ENCODE results near the gene NUDT10. TPM values are rescaled to one million over a fixed set of nuclear protein-coding genes. Genes with fewer than 3 reads are reported as not detected.
A peak's percentile ranks its signal among the peaks of the same experiment; 100 is the strongest.

The NUDT10 gene
- total RNA-seq, 1 donor from 2014 or later = 6.6 TPM

DNA sequence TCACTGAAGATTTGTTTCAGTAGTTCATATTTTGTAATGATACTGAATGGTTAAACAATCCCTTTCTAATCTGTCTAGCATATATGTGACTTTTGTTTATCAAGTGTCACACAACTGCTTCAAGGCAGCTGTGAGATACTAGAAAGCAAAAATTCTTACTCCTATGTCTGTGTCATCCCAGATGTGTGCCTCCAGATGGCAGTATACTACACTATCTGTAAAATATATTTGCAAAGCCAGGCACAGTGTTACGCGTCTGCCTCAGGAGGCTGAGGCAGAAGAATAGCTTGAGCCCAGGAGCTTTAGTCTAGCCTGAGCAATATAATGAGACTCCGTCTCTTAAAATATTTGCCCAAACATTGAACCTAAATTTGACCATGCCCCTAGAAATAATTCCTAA lies 4.0 kb downstream of the NUDT10 start:
- FAIRE-seq = peak; percentile 96
- peak; percentile 27 for DNase-seq (ENCODE audit: low read depth)
- H4K20me1 ChIP-seq (ENCODE audit: insufficient read depth, low read length) = no peaks in the 10 kb centered on the region
- Mint-ChIP-seq H3K27me3 (ENCODE audit: low read depth, unreplicated experiment) (peaks cover 3% of the 10 kb centered on the region), H3K9me3 (ENCODE audit: unreplicated experiment) (no peaks in the 10 kb centered on the region), H3K4me1 (ENCODE audit: low read depth, unreplicated experiment) (peaks cover 10% of the 10 kb centered on the region), H3K4me3 (ENCODE audit: unreplicated experiment) (no peak overlapping the region), H3K27ac (ENCODE audit: unreplicated experiment) (no peak overlapping the region), H3K36me3 (ENCODE audit: low read depth, unreplicated experiment) (no peaks in the 10 kb centered on the region)
- no peak overlapping the region for H2AFZ ChIP-seq (ENCODE audit: low read depth, low read length)
- no peaks in the 10 kb centered on the region for H3K9me3 ChIP-seq (ENCODE audit: insufficient read depth, low read depth, low read length)
- no peak overlapping the region for H3K27ac ChIP-seq (ENCODE audit: low read depth, low read length)
- no peak for TF ChIP-seq EZH2 (IDR thresholded peaks at IDR 0.05; ENCODE audit: insufficient read depth, low read length)
- TF ChIP-seq, protein P1, sequence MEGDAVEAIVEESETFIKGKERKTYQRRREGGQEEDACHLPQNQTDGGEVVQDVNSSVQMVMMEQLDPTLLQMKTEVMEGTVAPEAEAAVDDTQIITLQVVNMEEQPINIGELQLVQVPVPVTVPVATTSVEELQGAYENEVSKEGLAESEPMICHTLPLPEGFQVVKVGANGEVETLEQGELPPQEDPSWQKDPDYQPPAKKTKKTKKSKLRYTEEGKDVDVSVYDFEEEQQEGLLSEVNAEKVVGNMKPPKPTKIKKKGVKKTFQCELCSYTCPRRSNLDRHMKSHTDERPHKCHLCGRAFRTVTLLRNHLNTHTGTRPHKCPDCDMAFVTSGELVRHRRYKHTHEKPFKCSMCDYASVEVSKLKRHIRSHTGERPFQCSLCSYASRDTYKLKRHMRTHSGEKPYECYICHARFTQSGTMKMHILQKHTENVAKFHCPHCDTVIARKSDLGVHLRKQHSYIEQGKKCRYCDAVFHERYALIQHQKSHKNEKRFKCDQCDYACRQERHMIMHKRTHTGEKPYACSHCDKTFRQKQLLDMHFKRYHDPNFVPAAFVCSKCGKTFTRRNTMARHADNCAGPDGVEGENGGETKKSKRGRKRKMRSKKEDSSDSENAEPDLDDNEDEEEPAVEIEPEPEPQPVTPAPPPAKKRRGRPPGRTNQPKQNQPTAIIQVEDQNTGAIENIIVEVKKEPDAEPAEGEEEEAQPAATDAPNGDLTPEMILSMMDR (IDR thresholded peaks at IDR 0.05; ENCODE audit: insufficient read depth, low read depth, low read length) = peak; percentile 36
- H3K27me3 ChIP-seq (ENCODE audit: insufficient read depth, low read length) = no peaks in the 10 kb centered on the region
- H3K79me2 ChIP-seq (ENCODE audit: insufficient read depth, low read length) = no peaks in the 10 kb centered on the region
- no peaks in the 10 kb centered on the region for H3K4me1 ChIP-seq (ENCODE audit: insufficient read depth, low read length)
- H3K4me3 ChIP-seq (ENCODE audit: insufficient read depth, low read depth, low read length) = no peak overlapping the region
- no peak overlapping the region for H3K4me2 ChIP-seq (ENCODE audit: low read length)
- H3K9ac ChIP-seq (ENCODE audit: low read length) = no peak overlapping the region
- H3K36me3 ChIP-seq (ENCODE audit: insufficient read depth, low read length) = no peaks in the 10 kb centered on the region

DNA sequence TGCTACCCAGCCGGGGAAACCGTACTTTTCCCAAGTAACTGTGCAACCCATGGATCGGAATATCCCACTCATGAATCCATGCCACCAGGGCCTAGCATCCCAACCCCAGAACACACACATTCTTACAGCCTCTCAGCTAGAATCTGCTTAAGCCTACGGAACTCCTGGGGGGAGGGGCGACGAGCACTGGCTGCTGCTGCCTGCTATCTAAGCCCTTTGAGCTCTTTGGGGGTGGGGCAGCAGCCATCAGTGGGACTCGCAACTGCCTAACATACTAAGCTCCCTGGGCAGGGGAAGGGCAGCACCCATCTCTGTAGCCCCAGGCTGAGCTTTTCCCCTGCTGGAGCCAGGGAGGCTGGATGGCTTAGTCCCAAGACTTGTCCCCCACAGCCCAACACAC lies 28.6 kb downstream of the NUDT10 start:
- peak; percentile 9 for FAIRE-seq
- Histone ChIP-seq H3K79me2 (ENCODE audit: insufficient read depth, low read length) (no peaks in the 10 kb centered on the region), H3K9me3 (ENCODE audit: insufficient read depth, low read depth, low read length) (no peaks in the 10 kb centered on the region), H2AFZ (ENCODE audit: low read depth, low read length) (no peak overlapping the region), H3K4me3 (ENCODE audit: insufficient read depth, low read depth, low read length) (no peak overlapping the region), H3K27ac (ENCODE audit: low read depth, low read length) (no peak overlapping the region), H3K27me3 (ENCODE audit: insufficient read depth, low read length) (no peaks in the 10 kb centered on the region), H3K36me3 (ENCODE audit: insufficient read depth, low read length) (no peaks in the 10 kb centered on the region), H4K20me1 (ENCODE audit: insufficient read depth, low read length) (no peaks in the 10 kb centered on the region), H3K4me2 (ENCODE audit: low read length) (no peak overlapping the region), H3K4me1 (ENCODE audit: insufficient read depth, low read length) (no peaks in the 10 kb centered on the region), H3K9ac (ENCODE audit: low read length) (no peak overlapping the region)
- Mint-ChIP-seq H3K36me3 (ENCODE audit: low read depth, unreplicated experiment) (no peaks in the 10 kb centered on the region), H3K4me3 (ENCODE audit: unreplicated experiment) (no peak overlapping the region), H3K27ac (ENCODE audit: unreplicated experiment) (no peak overlapping the region), H3K9me3 (ENCODE audit: unreplicated experiment) (no peaks in the 10 kb centered on the region), H3K27me3 (ENCODE audit: low read depth, unreplicated experiment) (no peaks in the 10 kb centered on the region), H3K4me1 (ENCODE audit: low read depth, unreplicated experiment) (no peaks in the 10 kb centered on the region)
- DNase-seq (ENCODE audit: low read depth) = no peak
- no peak for TF ChIP-seq EZH2 (IDR thresholded peaks at IDR 0.05; ENCODE audit: insufficient read depth, low read length)
- TF ChIP-seq, protein P1 (IDR thresholded peaks at IDR 0.05; ENCODE audit: insufficient read depth, low read depth, low read length) = no peak

DNA sequence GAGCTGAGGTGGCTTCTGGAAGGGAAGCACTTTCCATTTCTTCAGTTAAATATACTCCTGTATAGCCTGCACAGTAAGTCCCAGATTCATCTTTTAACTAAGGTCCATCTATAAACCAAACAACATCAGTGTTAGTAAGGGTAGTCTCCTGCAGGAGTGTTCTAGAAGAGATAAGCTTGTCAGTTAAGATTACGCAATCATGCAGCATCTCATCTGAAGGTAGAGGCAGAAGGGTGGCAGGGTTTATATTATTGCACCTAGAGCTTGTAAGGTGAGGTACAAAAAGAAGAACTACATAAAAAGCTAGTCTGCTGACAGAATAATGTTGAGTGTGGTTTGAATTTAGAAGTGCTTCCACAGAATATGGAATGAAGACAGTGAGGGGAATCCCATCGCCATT lies 44.0 kb downstream of the NUDT10 start:
- H3K27me3 ChIP-seq (ENCODE audit: insufficient read depth, low read length) = no peaks in the 10 kb centered on the region
- peak; percentile 94 for FAIRE-seq
- no peak for DNase-seq (ENCODE audit: low read depth)
- TF ChIP-seq EZH2 (IDR thresholded peaks at IDR 0.05; ENCODE audit: insufficient read depth, low read length) = no peak
- TF ChIP-seq, protein P1 (IDR thresholded peaks at IDR 0.05; ENCODE audit: insufficient read depth, low read depth, low read length) = no peak
- H3K27ac ChIP-seq (ENCODE audit: low read depth, low read length) = no peak overlapping the region
- no peaks in the 10 kb centered on the region for H3K36me3 Mint-ChIP-seq (ENCODE audit: low read depth, unreplicated experiment)
- no peaks in the 10 kb centered on the region for H3K9me3 Mint-ChIP-seq (ENCODE audit: unreplicated experiment)
- H3K9ac ChIP-seq (ENCODE audit: low read length) = no peak overlapping the region
- no peaks in the 10 kb centered on the region for H3K27me3 Mint-ChIP-seq (ENCODE audit: low read depth, unreplicated experiment)
- H3K79me2 ChIP-seq (ENCODE audit: insufficient read depth, low read length) = no peaks in the 10 kb centered on the region
- H3K4me1 Mint-ChIP-seq (ENCODE audit: low read depth, unreplicated experiment) = no peaks in the 10 kb centered on the region
- H3K9me3 ChIP-seq (ENCODE audit: insufficient read depth, low read depth, low read length) = no peaks in the 10 kb centered on the region
- no peak overlapping the region for H3K4me3 Mint-ChIP-seq (ENCODE audit: unreplicated experiment)
- no peaks in the 10 kb centered on the region for H3K36me3 ChIP-seq (ENCODE audit: insufficient read depth, low read length)
- H3K4me2 ChIP-seq (ENCODE audit: low read length) = no peak overlapping the region
- no peaks in the 10 kb centered on the region for H4K20me1 ChIP-seq (ENCODE audit: insufficient read depth, low read length)
- no peak overlapping the region for H3K4me3 ChIP-seq (ENCODE audit: insufficient read depth, low read depth, low read length)
- H3K27ac Mint-ChIP-seq (ENCODE audit: unreplicated experiment) = no peak overlapping the region
- no peaks in the 10 kb centered on the region for H3K4me1 ChIP-seq (ENCODE audit: insufficient read depth, low read length)
- no peak overlapping the region for H2AFZ ChIP-seq (ENCODE audit: low read depth, low read length)

Other genes starting within 250 kb of the NUDT10 start
- 9.9 and 12.7 TPM in 2 replicates for gene NUDT11, start 163.8 kb downstream of the NUDT10 start, total RNA-seq

Measured in astrocyte (in vitro differentiated cells and primary cell).